ENCODE measurements around the gene WNT7A. TPM values are rescaled to one million over a fixed set of nuclear protein-coding genes. Genes with fewer than 3 reads are reported as not detected.

WNT7A gene
- total RNA-seq, 1 experiment from 2014 or later = 0.34 TPM

DNA sequence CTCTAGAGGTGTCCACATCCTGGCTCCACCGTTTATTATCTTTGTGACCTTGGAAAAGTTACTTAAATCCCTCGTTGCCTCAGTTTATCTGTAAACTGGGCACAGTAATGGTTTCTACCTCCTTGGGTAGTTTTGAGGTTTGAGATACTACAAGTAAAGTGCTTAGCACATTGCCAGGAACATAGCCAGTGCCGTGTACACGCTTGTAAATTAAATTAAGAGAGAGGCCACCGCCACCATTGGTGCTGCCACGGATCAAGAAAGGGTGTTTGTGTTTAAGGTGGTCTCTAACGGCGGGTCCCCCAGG, 5.8 kb upstream of the WNT7A start:
- Histone ChIP-seq H3K9ac (ENCODE audit: low read length) (no peak overlapping the region), H3K36me3 (ENCODE audit: control insufficient read depth in 1 of 2, insufficient read depth in 2 of 2, low read length in 2 of 2) (no peaks in the 10 kb centered on the region), H3K27ac (ENCODE audit: low read depth, low read length) (no peak overlapping the region), H3K4me2 (ENCODE audit: low read length) (0 out of 2 replicates have a peak overlapping the region, but pooled peaks have one; percentile 11), H4K20me1 (ENCODE audit: insufficient read depth) (no peaks in the 10 kb centered on the region), H2AFZ (ENCODE audit: low read depth, low read length, poor library complexity, severe bottlenecking) (peak overlapping the region; percentile 30), H3K9me3 (ENCODE audit: control insufficient read depth in 1 of 2, insufficient read depth in 1 of 2, low read depth in 1 of 2, low read length in 2 of 2) (no peaks in the 10 kb centered on the region), H3K79me2 (ENCODE audit: insufficient read depth, low read length) (no peaks in the 10 kb centered on the region), H3K4me1 (ENCODE audit: control insufficient read depth in 1 of 2, insufficient read depth in 2 of 2, low read length in 2 of 2) (peaks cover 0 to 9% of the 10 kb centered on the region in 2 experiments; a peak in 3 of 4 replicates), H3K9me2 (ENCODE audit: insufficient read depth) (no peaks in the 10 kb centered on the region), H3K27me3 (ENCODE audit: insufficient read depth, low read length) (0 out of 2 replicates have a peak, but pooled peaks cover 2% of the 10 kb centered on the region), H3K4me3 (replicated peaks in 1 of 2; ENCODE audit: low read depth in 1 of 2, low read length in 2 of 2) (no peak overlapping the region)
- TF ChIP-seq FOSL1 (IDR thresholded peaks at IDR 0.05; ENCODE audit: low read depth) = no peak
- no peak for TF ChIP-seq POLR2A (IDR thresholded peaks at IDR 0.05; ENCODE audit: borderline replicate concordance, extremely low read depth, insufficient read depth, insufficient read length)
- TF ChIP-seq JUND (IDR thresholded peaks at IDR 0.05) = no peak
- TF ChIP-seq ZBTB33 (IDR thresholded peaks at IDR 0.05; ENCODE audit: extremely low read depth, insufficient replicate concordance, low read length) = no peak
- TF ChIP-seq, protein P1, sequence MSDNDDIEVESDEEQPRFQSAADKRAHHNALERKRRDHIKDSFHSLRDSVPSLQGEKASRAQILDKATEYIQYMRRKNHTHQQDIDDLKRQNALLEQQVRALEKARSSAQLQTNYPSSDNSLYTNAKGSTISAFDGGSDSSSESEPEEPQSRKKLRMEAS (IDR thresholded peaks at IDR 0.05) = no peak
- TF ChIP-seq RAD21 (IDR thresholded peaks at IDR 0.05; ENCODE audit: low read depth) = no peak
- no peak for TF ChIP-seq SP1 (IDR thresholded peaks at IDR 0.05; ENCODE audit: low read depth)
- no peak for TF ChIP-seq CEBPB (IDR thresholded peaks at IDR 0.05; ENCODE audit: low read depth)
- TF ChIP-seq, protein P2, sequence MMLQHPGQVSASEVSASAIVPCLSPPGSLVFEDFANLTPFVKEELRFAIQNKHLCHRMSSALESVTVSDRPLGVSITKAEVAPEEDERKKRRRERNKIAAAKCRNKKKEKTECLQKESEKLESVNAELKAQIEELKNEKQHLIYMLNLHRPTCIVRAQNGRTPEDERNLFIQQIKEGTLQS (IDR thresholded peaks at IDR 0.05) = no peak
- TF ChIP-seq SIN3A (IDR thresholded peaks at IDR 0.05; ENCODE audit: low read depth) = no peak
- no peak for TF ChIP-seq TCF7L2 (IDR thresholded peaks at IDR 0.05; ENCODE audit: borderline replicate concordance, extremely low read depth, insufficient read depth, insufficient read length)
- TF ChIP-seq ZNF274 (IDR thresholded peaks at IDR 0.05; ENCODE audit: low read depth, low read length) = no peak
- TF ChIP-seq EGR1 (IDR thresholded peaks at IDR 0.05; ENCODE audit: low read depth) = no peak
- TF ChIP-seq SRF (IDR thresholded peaks at IDR 0.05; ENCODE audit: low read depth) = no peak
- TF ChIP-seq CTCF (IDR thresholded peaks at IDR 0.05 in 2 of 3, conservative IDR thresholded peaks at IDR 0.05 in 1 of 3; ENCODE audit: borderline replicate concordance in 1 of 3, insufficient read depth in 1 of 3, low read depth in 2 of 3, low read length in 2 of 3) = no peak
- RAD21 ChIA-PET (ENCODE audit: low non-redundant PET in 1 of 2, low total read pairs in 2 of 2, uncharacterized antibody in 2 of 2, unreplicated experiment in 2 of 2) = interaction anchor here in 1 of 2 experiments (1.1 kb wide), 1 partner anchor 228 kb away, joined by 3 read pairs; no protein-coding TSS in a partner anchor
- ATAC-seq (0 out of 2 replicates have a peak, but pooled peaks have one; percentile 5), DNase-seq (ENCODE audit: low read depth, low spot score) (no peak)
- intact Hi-C loops (cut with micrococcal nuclease) = loop anchor here (1.0 to 10.0 kb wide), 4 partner anchors 121 to 791 kb away; no protein-coding TSS in a partner anchor
- POLR2A ChIA-PET = no interaction called here
- no TSS peak for BruUV-seq (replicated peaks)
- CTCF ChIA-PET = interaction anchor here (0.9 to 15.0 kb wide), 4 partner anchors 11 to 237 kb away, joined by 3 to 297 read pairs (median 4); no protein-coding TSS in a partner anchor
